Liver (tissue), 9 donors: ENCODE data around the gene KAT7. TPM values are rescaled to one million over a fixed set of nuclear protein-coding genes. Genes with fewer than 3 reads are reported as not detected.

ENCODE experiments used
- DNase-seq: peaks from one replicate; pipeline ENCODE4 v3.0.0-alpha.2; 2017; ENCODE audit warnings: low spot score
- H3K27ac ChIP-seq, 2 donors: one replicate each; pipeline ENCODE4 v1.7.0; 2013; ENCODE audit warnings: inconsistent platforms in 2 of 2, low read length in 2 of 2, control low read depth in 1 of 2, low read depth in 1 of 2, mild to moderate bottlenecking in 1 of 2
- H3K27me3 ChIP-seq, 4 donors: one replicate each; pipeline versions ENCODE4 v1.6.1 to v1.7.0; 2013; ENCODE audit warnings: low read length in 3 of 4, inconsistent platforms in 1 of 4, mild to moderate bottlenecking in 1 of 4, moderate library complexity in 1 of 4; ENCODE audit not compliant: control insufficient read depth in 4 of 4, insufficient read depth in 4 of 4
- H3K36me3 ChIP-seq, 4 donors: one replicate each; pipeline versions ENCODE4 v1.6.1 to v1.7.0; 2013; ENCODE audit warnings: low read length in 3 of 4, mild to moderate bottlenecking in 3 of 4, low read depth in 1 of 4, moderate library complexity in 1 of 4; ENCODE audit not compliant: control insufficient read depth in 4 of 4, insufficient read depth in 3 of 4
- H3K4me1 ChIP-seq, 4 donors: one replicate each; pipeline versions ENCODE4 v1.6.1 to v1.7.0; 2013; ENCODE audit warnings: low read length in 3 of 4, mild to moderate bottlenecking in 3 of 4, moderate library complexity in 1 of 4; ENCODE audit not compliant: control insufficient read depth in 4 of 4, insufficient read depth in 4 of 4
- H3K4me3 ChIP-seq, 3 donors: one replicate each; pipeline versions ENCODE4 v1.6.1 to v1.7.0; 2013; ENCODE audit warnings: low read length in 3 of 3, control low read depth in 1 of 3, low read depth in 1 of 3, mild to moderate bottlenecking in 1 of 3
- H3K9ac ChIP-seq, 2 donors: one replicate each; pipeline ENCODE4 v1.7.0; 2013; ENCODE audit warnings: low read length in 2 of 2, mild to moderate bottlenecking in 2 of 2, moderate library complexity in 2 of 2, control low read depth in 1 of 2, low read depth in 1 of 2
- H3K9me3 ChIP-seq, 4 donors: one replicate each; pipeline versions ENCODE4 v1.6.1 to v1.7.0; 2013; ENCODE audit warnings: low read length in 3 of 4; ENCODE audit not compliant: control insufficient read depth in 4 of 4
- ATF3 ChIP-seq: IDR thresholded peaks from 2 replicates; pipeline ENCODE4 v1.6.1; 2016; ENCODE audit warnings: antibody characterized with exemption
- CTCF ChIP-seq: fragments of 150-350 bp; IDR thresholded peaks from 2 replicates; pipeline ENCODE4 v1.5.1; 2017; ENCODE audit warnings: improper control_type of control experiment, low read depth, low read length; ENCODE audit not compliant: missing input control
- EGR1 ChIP-seq, 2 donors: IDR thresholded peaks; 2 replicates each; pipeline ENCODE4 v1.6.1; 2016 to 2018; ENCODE audit warnings: antibody characterized with exemption in 2 of 2, low read depth in 2 of 2
- FOXA1 ChIP-seq: IDR thresholded peaks from 2 replicates; pipeline ENCODE4 v1.6.1; 2016; ENCODE audit warnings: antibody characterized with exemption
- FOXA2 ChIP-seq: IDR thresholded peaks from 2 replicates; pipeline ENCODE4 v1.6.1; 2016; ENCODE audit warnings: antibody characterized with exemption
- GABPA ChIP-seq, 2 donors: IDR thresholded peaks in 1 of 2; conservative IDR thresholded peaks in 1 of 2; 2 replicates each; pipeline ENCODE4 v1.6.1; 2016; ENCODE audit warnings: antibody characterized with exemption in 2 of 2, mild to moderate bottlenecking in 1 of 2, moderate library complexity in 1 of 2
- HNF4A ChIP-seq, 2 donors: conservative IDR thresholded peaks; 2 replicates each; pipeline ENCODE4 v1.6.1; 2016; ENCODE audit warnings: antibody characterized with exemption in 2 of 2, mild to moderate bottlenecking in 2 of 2
- HNF4G ChIP-seq: IDR thresholded peaks from 2 replicates; pipeline ENCODE4 v1.6.1; 2016; ENCODE audit warnings: antibody characterized with exemption
- JUND ChIP-seq, 2 donors: IDR thresholded peaks; 2 replicates each; pipeline ENCODE4 v1.6.1; 2016; ENCODE audit warnings: antibody characterized with exemption in 2 of 2
- MAX ChIP-seq: IDR thresholded peaks from 2 replicates; pipeline ENCODE4 v1.6.1; 2016; ENCODE audit warnings: antibody characterized with exemption
- NR2F2 ChIP-seq: IDR thresholded peaks from 2 replicates; pipeline ENCODE4 v1.6.1; 2016; ENCODE audit warnings: antibody characterized with exemption
- RAD21 ChIP-seq, 2 donors: IDR thresholded peaks; 2 replicates each; pipeline ENCODE4 v1.6.1; 2016; ENCODE audit warnings: antibody characterized with exemption in 2 of 2, mild to moderate bottlenecking in 2 of 2
- REST ChIP-seq: IDR thresholded peaks from 2 replicates; pipeline ENCODE4 v1.6.1; 2016; ENCODE audit warnings: antibody characterized with exemption, mild to moderate bottlenecking
- RXRA ChIP-seq, 2 donors: IDR thresholded peaks; 2 replicates each; pipeline ENCODE4 v1.6.1; 2017 to 2018; ENCODE audit warnings: antibody characterized with exemption in 2 of 2, mild to moderate bottlenecking in 1 of 2
- SP1 ChIP-seq: IDR thresholded peaks from 2 replicates; pipeline ENCODE4 v1.6.1; 2018; ENCODE audit warnings: antibody characterized with exemption, mild to moderate bottlenecking
- TAF1 ChIP-seq: conservative IDR thresholded peaks from 2 replicates; pipeline ENCODE4 v1.6.1; 2016; ENCODE audit warnings: antibody characterized with exemption, mild to moderate bottlenecking
- YY1 ChIP-seq: IDR thresholded peaks from 2 replicates; pipeline ENCODE4 v1.6.1; 2016; ENCODE audit warnings: antibody characterized with exemption, mild to moderate bottlenecking
- WGBS: extraction: QIAGEN DNeasy Blood & Tissue Kit; methylation state at CpG from one replicate; pipeline ENCODE4 v1.1.7; 2013; 5-methylcytosine and 5-hydroxymethylcytosine counted together
- polyA plus RNA-seq, 2 donors: library from polyadenylated mRNA; stranded (reverse) in 1 of 2; unstranded in 1 of 2; fragments of 200-250 nt in 1 of 2; fragments of >200 nt in 1 of 2; fragmentation: Nextera tagmentation in 1 of 2; extraction: Ambion mirVana in 1 of 2; gene quantifications; one replicate each; pipeline versions ENCODE4 v1.2.1 to v1.2.3, GENCODE V29; 2013 to 2015
- total RNA-seq, 2 donors: library from RNA; depleted of rRNA; stranded (reverse); fragments of >200 nt; gene quantifications; one replicate each; pipeline ENCODE4 v1.2.3, GENCODE V29; 2014
- donor health status: healthy.
- donor health status: healthy.
- donor health status: healthy.
- donor health status: healthy.
- donor health status: healthy.

KAT7 gene
- total and polyA plus RNA-seq, 4 donors = 6.1 to 24.2 (median 12.6) TPM

- H3K4me1 ChIP-seq = peaks cover 0 to 6% (median 3%) of the 10 kb centered on the region in 4 donors
- no peak overlapping the region for H3K9ac ChIP-seq
- H3K9me3 ChIP-seq = no peaks in the 10 kb centered on the region
- TF ChIP-seq TAF1 = no peak
- no peak for TF ChIP-seq JUND (IDR thresholded peaks at IDR 0.05)
- TF ChIP-seq EGR1 (IDR thresholded peaks at IDR 0.05; ENCODE audit: low read depth in 2 of 2) = no peak
- TF ChIP-seq SP1 = no peak
- no peak for TF ChIP-seq NR2F2
- no peak for TF ChIP-seq RXRA (IDR thresholded peaks at IDR 0.05)
- TF ChIP-seq HNF4A (conservative IDR thresholded peaks at IDR 0.05) = no peak
- no peak for TF ChIP-seq MAX
- TF ChIP-seq REST = no peak
- TF ChIP-seq HNF4G = no peak
- TF ChIP-seq FOXA2 = no peak
- no peak for TF ChIP-seq RAD21 (IDR thresholded peaks at IDR 0.05)
- TF ChIP-seq FOXA1 = no peak
- no peak for TF ChIP-seq GABPA (IDR thresholded peaks at IDR 0.05 in 1 of 2, conservative IDR thresholded peaks at IDR 0.05 in 1 of 2)
- peaks cover 10 to 60% (median 47%) of the 10 kb centered on the region in 4 donors for H3K36me3 ChIP-seq
- H3K4me3 ChIP-seq = no peak overlapping the region
- no peaks in the 10 kb centered on the region for H3K27me3 ChIP-seq
- 92% methylated on average over 5 of the region's 5 CpGs for WGBS
- no peak overlapping the region for H3K27ac ChIP-seq
- no peak for DNase-seq
Observed at GRCh38 chr17:49795372-49795771, 6.9 kb downstream of the KAT7 start.

GRCh38 chr17:49798182-49798581 lies 9.7 kb downstream of the KAT7 start:
- H3K9me3 ChIP-seq = no peaks in the 10 kb centered on the region
- H3K27ac ChIP-seq = no peak overlapping the region
- H3K27me3 ChIP-seq = no peaks in the 10 kb centered on the region
- no peaks in the 10 kb centered on the region for H3K4me1 ChIP-seq
- WGBS = 93% methylated on average over 8 of the region's 8 CpGs
- no peak for DNase-seq
- no peak for TF ChIP-seq RAD21 (IDR thresholded peaks at IDR 0.05)
- TF ChIP-seq YY1 = no peak
- no peak for TF ChIP-seq HNF4A (conservative IDR thresholded peaks at IDR 0.05)
- no peak for TF ChIP-seq RXRA (IDR thresholded peaks at IDR 0.05)
- no peak for TF ChIP-seq MAX
- H3K9ac ChIP-seq = no peak overlapping the region
- peaks cover 13 to 51% (median 40%) of the 10 kb centered on the region in 4 donors for H3K36me3 ChIP-seq
- no peak overlapping the region for H3K4me3 ChIP-seq

GRCh38 chr17:49798738-49799137 lies 10.3 kb downstream of the KAT7 start:
- Histone ChIP-seq H3K27ac (no peak overlapping the region), H3K4me1 (no peaks in the 10 kb centered on the region), H3K9me3 (no peaks in the 10 kb centered on the region), H3K27me3 (no peaks in the 10 kb centered on the region), H3K36me3 (peaks cover 13 to 49% (median 37%) of the 10 kb centered on the region in 4 donors), H3K4me3 (no peak overlapping the region), H3K9ac (no peak overlapping the region)
- no peak for DNase-seq
- 80% methylated on average over 2 of the region's 2 CpGs for WGBS
- TF ChIP-seq REST (no peak), TAF1 (no peak), MAX (no peak), ATF3 (no peak), EGR1 (IDR thresholded peaks at IDR 0.05; ENCODE audit: low read depth in 2 of 2) (no peak), SP1 (no peak), CTCF (no peak), NR2F2 (no peak), GABPA (IDR thresholded peaks at IDR 0.05 in 1 of 2, conservative IDR thresholded peaks at IDR 0.05 in 1 of 2) (no peak), FOXA2 (no peak), FOXA1 (no peak), HNF4G (no peak), JUND (IDR thresholded peaks at IDR 0.05) (no peak), RXRA (IDR thresholded peaks at IDR 0.05) (no peak), RAD21 (IDR thresholded peaks at IDR 0.05) (no peak)
